T-helper 2 cell treated with Interferon-gamma antibody and Interleukin-4, amounts not matched to agents 5 μg/mL and 100 μg/mL, for 36 hours (primary cell): ENCODE measurements around the gene RBM10.

Source experiments
- DNase-seq: peaks from one replicate; pipeline ENCODE4 v3.0.0; 2021; ENCODE audit warnings: low spot score
- H3K27ac Mint-ChIP-seq: one replicate; pipeline ENCODE4 v1.8.0; 2021; ENCODE audit warnings: mild to moderate bottlenecking, mixed read lengths
- H3K27me3 Mint-ChIP-seq: one replicate; pipeline ENCODE4 v1.8.0; 2021; ENCODE audit warnings: low read depth, mixed read lengths
- H3K36me3 Mint-ChIP-seq: one replicate; pipeline ENCODE4 v1.8.0; 2021; ENCODE audit warnings: low read depth, mixed read lengths
- H3K4me1 Mint-ChIP-seq: one replicate; pipeline ENCODE4 v1.8.0; 2021; ENCODE audit warnings: low read depth, mixed read lengths
- H3K4me3 Mint-ChIP-seq: one replicate; pipeline ENCODE4 v1.8.0; 2022; ENCODE audit warnings: mild to moderate bottlenecking, moderate library complexity, mixed read lengths
- H3K9me3 Mint-ChIP-seq: one replicate; pipeline ENCODE4 v1.8.0; 2021; ENCODE audit warnings: mixed read lengths

Gene RBM10

DNA sequence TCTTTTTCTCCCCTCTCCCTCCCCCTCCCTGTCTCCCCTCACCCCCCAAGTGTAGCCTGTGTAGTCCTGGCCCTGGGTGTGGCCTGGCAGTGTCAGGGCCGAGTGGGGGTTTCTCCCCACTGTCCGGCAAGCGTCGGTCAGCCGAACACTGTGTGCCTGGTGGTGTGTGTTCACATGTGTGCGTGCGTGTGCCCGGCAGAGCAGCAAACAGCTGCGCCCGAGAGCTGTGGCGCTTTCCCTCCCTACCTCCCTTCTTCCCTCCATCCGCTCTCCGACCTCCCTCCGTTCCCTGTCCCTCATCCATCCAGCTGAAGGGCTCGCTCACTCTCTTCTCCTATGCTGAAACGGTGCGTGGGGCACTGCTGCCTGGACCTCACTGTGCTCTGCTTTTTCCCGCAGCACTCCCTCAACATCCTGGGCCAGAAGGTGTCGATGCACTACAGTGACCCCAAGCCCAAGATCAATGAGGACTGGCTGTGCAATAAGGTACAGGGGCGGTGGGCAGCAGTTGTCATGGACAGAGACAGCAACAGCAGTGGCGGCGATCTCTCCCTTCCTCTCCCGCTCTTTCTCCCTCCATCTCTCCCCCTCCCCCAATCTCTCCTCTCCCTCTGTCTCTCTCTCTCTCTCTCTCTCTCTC lies 31.2 kb downstream of the RBM10 start:
- Mint-ChIP-seq H3K36me3 (peaks cover 28% of the 10 kb centered on the region), H3K27me3 (no peaks in the 10 kb centered on the region), H3K27ac (no peak overlapping the region), H3K4me1 (peaks cover 1% of the 10 kb centered on the region), H3K4me3 (no peak overlapping the region), H3K9me3 (no peaks in the 10 kb centered on the region)
- DNase-seq: no peak

DNA sequence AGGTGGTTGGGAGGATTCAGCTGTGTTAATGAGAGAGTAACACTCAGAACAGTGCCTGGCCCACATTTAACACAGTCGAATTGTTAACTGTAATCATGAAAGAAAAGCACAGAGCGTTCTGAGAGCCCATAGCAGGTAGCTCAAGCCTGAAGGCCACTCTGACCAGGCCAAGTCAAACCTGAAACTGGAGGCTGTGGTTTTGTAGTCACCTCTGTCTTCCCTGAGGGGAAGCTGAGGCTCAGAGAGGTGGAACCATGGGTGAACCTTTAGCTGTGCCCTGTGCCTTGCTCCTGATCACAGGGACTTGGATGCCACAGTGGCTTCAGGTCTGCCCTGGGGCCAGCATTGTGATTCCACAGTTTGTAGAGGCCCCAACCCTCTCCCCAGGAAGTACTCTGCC lies 32.1 kb downstream of the RBM10 start:
- H3K36me3 Mint-ChIP-seq: peaks cover 24% of the 10 kb centered on the region
- H3K27ac Mint-ChIP-seq: no peak overlapping the region
- H3K4me1 Mint-ChIP-seq: peaks cover 1% of the 10 kb centered on the region
- DNase-seq: no peak
- no peak overlapping the region for H3K4me3 Mint-ChIP-seq
- H3K9me3 Mint-ChIP-seq: no peaks in the 10 kb centered on the region
- no peaks in the 10 kb centered on the region for H3K27me3 Mint-ChIP-seq

- Mint-ChIP-seq H3K27me3 (no peaks in the 10 kb centered on the region), H3K27ac (no peak overlapping the region), H3K4me1 (peaks cover 1% of the 10 kb centered on the region), H3K36me3 (peaks cover 26% of the 10 kb centered on the region), H3K9me3 (no peaks in the 10 kb centered on the region), H3K4me3 (no peak overlapping the region)
- no peak for DNase-seq
These were observed 33.3 kb downstream of the RBM10 start for GRCh38 chrX:47178337-47178736.

GRCh38 chrX:47179221-47179927 lies 34.4 kb downstream of the RBM10 start:
- Mint-ChIP-seq H3K27me3 (no peaks in the 10 kb centered on the region), H3K36me3 (peaks cover 26% of the 10 kb centered on the region), H3K4me3 (no peak overlapping the region), H3K4me1 (peaks cover 1% of the 10 kb centered on the region), H3K9me3 (no peaks in the 10 kb centered on the region), H3K27ac (no peak overlapping the region)
- no peak for DNase-seq

DNA sequence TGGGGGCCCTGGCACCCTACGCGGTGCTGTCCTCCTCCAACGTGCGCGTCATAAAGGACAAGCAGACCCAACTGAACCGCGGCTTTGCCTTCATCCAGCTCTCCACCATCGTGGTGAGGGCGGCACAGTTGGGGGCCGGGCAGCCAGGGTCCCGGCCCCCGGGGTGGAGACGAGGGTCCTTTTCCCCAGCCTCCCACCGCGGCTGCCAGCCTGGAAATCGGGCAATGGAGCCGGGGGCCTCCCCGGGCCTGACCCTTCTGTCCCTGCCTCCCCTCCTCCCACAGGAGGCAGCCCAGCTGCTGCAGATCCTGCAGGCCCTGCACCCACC lies 34.9 kb downstream of the RBM10 start:
- H3K4me1 Mint-ChIP-seq: peaks cover 1% of the 10 kb centered on the region
- peaks cover 29% of the 10 kb centered on the region for H3K36me3 Mint-ChIP-seq
- H3K27me3 Mint-ChIP-seq: no peaks in the 10 kb centered on the region
- H3K27ac Mint-ChIP-seq: no peak overlapping the region
- H3K4me3 Mint-ChIP-seq: no peak overlapping the region
- DNase-seq: no peak
- H3K9me3 Mint-ChIP-seq: no peaks in the 10 kb centered on the region

GRCh38 chrX:47180346-47180745 lies 35.3 kb downstream of the RBM10 start:
- peaks cover 1% of the 10 kb centered on the region for H3K4me1 Mint-ChIP-seq
- no peaks in the 10 kb centered on the region for H3K27me3 Mint-ChIP-seq
- no peaks in the 10 kb centered on the region for H3K9me3 Mint-ChIP-seq
- DNase-seq: no peak
- no peak overlapping the region for H3K27ac Mint-ChIP-seq
- peaks cover 29% of the 10 kb centered on the region for H3K36me3 Mint-ChIP-seq
- no peak overlapping the region for H3K4me3 Mint-ChIP-seq

DNA sequence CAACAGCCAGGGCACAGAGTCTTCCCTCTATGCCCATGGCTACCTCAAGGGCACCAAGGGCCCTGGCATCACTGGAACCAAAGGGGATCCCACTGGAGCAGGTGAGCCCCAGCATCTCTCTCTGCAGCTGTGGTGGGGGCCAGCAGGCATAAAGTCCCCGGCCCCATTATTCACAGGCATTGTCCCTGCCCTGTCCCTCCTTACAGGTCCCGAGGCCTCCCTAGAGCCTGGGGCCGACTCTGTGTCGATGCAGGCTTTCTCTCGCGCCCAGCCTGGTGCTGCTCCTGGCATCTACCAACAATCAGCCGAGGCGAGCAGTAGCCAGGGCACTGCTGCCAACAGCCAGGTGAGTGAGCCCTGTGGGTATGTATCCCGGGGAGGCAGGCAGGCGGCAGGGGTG lies 36.3 kb downstream of the RBM10 start:
- peaks cover 32% of the 10 kb centered on the region for H3K36me3 Mint-ChIP-seq

GRCh38 chrX:47182106-47182700 lies 37.2 kb downstream of the RBM10 start:
- no peak for DNase-seq

More for the DNA sequence above, 36.3 kb downstream of the RBM10 start:
- Mint-ChIP-seq H3K4me1 (peaks cover under 1% of the 10 kb centered on the region), H3K27me3 (no peaks in the 10 kb centered on the region), H3K27ac (no peak overlapping the region), H3K9me3 (no peaks in the 10 kb centered on the region), H3K4me3 (no peak overlapping the region)
- DNase-seq: no peak

DNA sequence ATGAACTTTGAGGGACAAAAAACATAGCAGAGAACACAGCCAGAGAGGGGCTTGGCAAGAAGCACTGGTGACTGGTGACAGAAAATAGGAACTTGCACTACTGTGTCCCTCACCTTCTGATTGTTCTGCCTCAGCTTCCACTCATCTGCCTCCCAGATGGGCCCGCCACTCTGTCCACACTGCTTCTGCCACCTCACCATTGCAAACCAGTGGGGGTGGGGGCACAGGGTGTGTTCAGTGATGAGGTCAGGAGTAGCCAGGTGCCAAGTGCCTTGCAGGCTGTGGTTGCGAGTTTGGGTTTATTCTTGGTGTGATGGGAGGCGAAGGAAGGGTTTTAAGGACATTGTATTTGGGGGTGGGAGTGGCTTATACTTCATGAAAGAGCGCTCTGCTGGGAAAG lies 39.5 kb downstream of the RBM10 start:
- no peaks in the 10 kb centered on the region for H3K4me1 Mint-ChIP-seq
- no peak overlapping the region for H3K27ac Mint-ChIP-seq
- H3K36me3 Mint-ChIP-seq: peaks cover 26% of the 10 kb centered on the region
- no peak overlapping the region for H3K4me3 Mint-ChIP-seq
- no peak for DNase-seq
- no peaks in the 10 kb centered on the region for H3K27me3 Mint-ChIP-seq
- no peaks in the 10 kb centered on the region for H3K9me3 Mint-ChIP-seq

More at GRCh38 chrX:47182106-47182700, 37.2 kb downstream of the RBM10 start:
- Mint-ChIP-seq H3K27ac (no peak overlapping the region), H3K4me3 (no peak overlapping the region), H3K9me3 (no peaks in the 10 kb centered on the region), H3K4me1 (no peaks in the 10 kb centered on the region), H3K36me3 (peaks cover 31% of the 10 kb centered on the region), H3K27me3 (no peaks in the 10 kb centered on the region)

DNA sequence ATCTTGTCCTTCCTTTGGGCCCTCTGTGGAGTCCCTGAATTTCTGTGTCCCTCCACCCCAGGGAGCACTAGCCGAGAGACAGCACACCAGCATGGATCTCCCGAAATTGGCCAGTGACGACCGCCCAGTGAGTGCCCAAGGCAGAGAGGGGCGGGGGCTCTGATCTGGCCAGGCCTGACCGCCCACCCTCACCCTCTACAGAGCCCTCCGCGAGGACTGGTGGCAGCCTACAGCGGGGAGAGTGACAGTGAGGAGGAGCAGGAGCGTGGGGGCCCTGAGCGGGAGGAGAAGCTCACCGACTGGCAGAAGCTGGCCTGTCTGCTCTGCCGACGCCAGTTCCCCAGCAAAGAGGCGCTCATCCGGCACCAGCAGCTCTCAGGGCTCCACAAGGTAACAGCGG lies 40.2 kb downstream of the RBM10 start:
- H3K4me3 Mint-ChIP-seq: no peak overlapping the region
- H3K27ac Mint-ChIP-seq: no peak overlapping the region
- no peaks in the 10 kb centered on the region for H3K27me3 Mint-ChIP-seq
- H3K4me1 Mint-ChIP-seq: peaks cover under 1% of the 10 kb centered on the region
- no peak for DNase-seq
- peaks cover 25% of the 10 kb centered on the region for H3K36me3 Mint-ChIP-seq
- H3K9me3 Mint-ChIP-seq: no peaks in the 10 kb centered on the region

- H3K36me3 Mint-ChIP-seq: peaks cover 20% of the 10 kb centered on the region
- H3K4me3 Mint-ChIP-seq: no peak overlapping the region
- no peaks in the 10 kb centered on the region for H3K27me3 Mint-ChIP-seq
- H3K27ac Mint-ChIP-seq: no peak overlapping the region
- DNase-seq: no peak
- H3K4me1 Mint-ChIP-seq: peaks cover 3% of the 10 kb centered on the region
- no peaks in the 10 kb centered on the region for H3K9me3 Mint-ChIP-seq
These were observed 41.2 kb downstream of the RBM10 start for GRCh38 chrX:47186096-47186740.

- H3K9me3 Mint-ChIP-seq: no peaks in the 10 kb centered on the region
- no peak overlapping the region for H3K27ac Mint-ChIP-seq
- peaks cover 3% of the 10 kb centered on the region for H3K4me1 Mint-ChIP-seq
- no peak for DNase-seq
- H3K4me3 Mint-ChIP-seq: no peak overlapping the region
- H3K27me3 Mint-ChIP-seq: no peaks in the 10 kb centered on the region
- peaks cover 20% of the 10 kb centered on the region for H3K36me3 Mint-ChIP-seq
These were observed 42.2 kb downstream of the RBM10 start for GRCh38 chrX:47187106-47187677.

DNA sequence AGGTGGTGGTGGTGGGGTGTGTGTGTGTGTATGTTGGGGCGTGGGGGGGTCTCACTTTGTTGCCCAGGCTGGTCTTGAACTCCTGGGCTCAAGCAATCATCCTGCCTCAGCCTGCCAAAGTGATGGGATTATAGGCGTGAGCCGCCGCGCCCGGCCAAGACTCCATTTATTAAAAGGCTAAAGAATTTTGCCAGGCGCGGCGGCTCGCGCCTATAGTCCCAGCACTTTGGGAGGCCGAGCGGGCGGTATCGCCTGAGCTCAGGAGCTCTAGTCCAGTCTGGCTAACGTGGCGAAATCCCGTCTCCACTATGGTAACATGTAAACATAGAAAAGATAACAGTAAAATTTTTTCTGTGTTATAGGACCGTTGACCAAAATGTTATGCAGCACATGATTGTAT lies 44.9 kb downstream of the RBM10 start:
- no peak overlapping the region for H3K4me3 Mint-ChIP-seq
- no peak for DNase-seq
- H3K9me3 Mint-ChIP-seq: no peaks in the 10 kb centered on the region
- H3K27ac Mint-ChIP-seq: no peak overlapping the region
- no peaks in the 10 kb centered on the region for H3K27me3 Mint-ChIP-seq
- peaks cover 19% of the 10 kb centered on the region for H3K36me3 Mint-ChIP-seq
- peaks cover 18% of the 10 kb centered on the region for H3K4me1 Mint-ChIP-seq
